ENCODE results near the gene PTGES3.

The PTGES3 gene

DNA sequence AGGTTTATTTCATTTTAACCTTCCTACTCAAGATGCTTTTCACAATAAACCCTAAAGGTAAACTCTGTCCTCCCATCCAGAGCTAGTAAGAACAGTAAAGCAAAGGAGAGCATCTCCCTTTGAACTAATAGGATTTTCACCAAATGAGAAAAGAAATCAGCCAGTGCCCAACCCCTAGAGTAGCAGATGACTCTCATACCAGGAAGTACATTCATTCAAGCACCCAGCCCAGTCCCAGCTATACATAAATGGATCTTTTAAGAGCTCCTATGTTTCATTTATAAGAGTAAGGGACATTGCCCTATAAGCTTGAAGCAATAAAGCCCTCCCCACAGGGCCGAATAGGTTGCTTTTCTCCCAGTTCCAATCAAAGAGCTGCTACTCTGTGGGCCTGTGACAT lies 65.5 kb downstream of the PTGES3 start:
- no peak for DNase-seq

DNA sequence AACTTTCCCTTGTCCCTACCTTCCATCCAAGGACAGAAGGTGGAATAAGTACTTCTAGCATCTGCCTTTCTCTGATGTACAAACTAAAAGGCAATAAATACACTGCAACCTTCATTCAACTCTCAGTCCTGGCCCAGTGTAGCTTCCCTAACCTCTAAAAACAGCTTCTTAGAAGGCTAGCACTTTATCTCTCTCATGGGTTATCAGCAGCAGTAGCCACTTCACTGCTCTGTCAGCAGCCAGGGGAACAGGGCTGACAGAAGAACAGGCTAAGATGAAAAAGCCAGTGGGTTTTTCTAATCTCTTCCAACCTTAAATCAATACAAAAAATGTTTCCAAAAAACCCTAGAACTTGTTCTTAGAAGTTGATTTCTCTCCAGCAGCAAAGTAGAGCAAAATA lies 71.2 kb downstream of the PTGES3 start:
- no peak for DNase-seq

DNA sequence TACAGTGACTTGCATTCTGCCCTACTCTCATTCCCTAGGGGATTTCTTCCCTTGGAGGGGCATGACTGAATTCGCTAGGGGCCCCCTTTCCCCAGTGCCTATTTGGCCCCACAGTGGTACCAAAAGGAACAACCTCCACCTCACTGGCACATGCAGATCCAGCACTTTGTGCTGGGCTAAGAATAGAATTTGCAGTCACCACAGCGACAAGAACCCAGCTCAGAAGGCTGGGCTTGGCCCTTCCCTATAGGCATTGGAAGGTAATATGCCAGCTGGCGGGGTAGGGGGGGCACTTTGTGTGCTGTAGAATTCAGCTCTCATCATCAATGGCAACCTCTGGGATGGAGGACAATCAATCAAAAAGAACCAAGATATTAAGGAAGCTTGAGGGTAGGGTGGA lies 71.8 kb downstream of the PTGES3 start:
- DNase-seq, result no peak

DNA sequence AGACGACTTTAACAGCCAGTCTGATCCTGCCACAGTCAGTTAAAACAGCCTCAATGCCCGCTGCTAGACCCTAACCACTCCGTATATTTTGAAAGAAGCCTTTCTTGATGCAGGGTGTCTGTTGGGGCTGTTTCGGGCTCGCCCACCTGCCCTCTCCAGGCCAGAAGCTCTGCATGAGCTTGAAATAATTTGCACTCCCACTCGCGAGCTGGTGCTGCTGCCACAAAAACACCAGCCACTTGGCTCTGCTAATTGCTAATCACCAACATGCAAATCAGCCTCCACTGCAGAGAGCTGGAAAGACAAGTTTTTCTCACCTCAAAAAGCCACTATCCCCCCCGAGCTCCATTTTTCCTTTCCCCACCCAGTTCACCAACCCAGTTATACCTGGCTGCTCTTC lies 73.5 kb downstream of the PTGES3 start:
- no peak for DNase-seq
